ENCODE data around the gene KIAA1217. TPM values are rescaled to one million over a fixed set of nuclear protein-coding genes. Genes with fewer than 3 reads are reported as not detected.

The KIAA1217 gene
- total RNA-seq, 1 donor from 2014 or later: 18.9 TPM

DNA sequence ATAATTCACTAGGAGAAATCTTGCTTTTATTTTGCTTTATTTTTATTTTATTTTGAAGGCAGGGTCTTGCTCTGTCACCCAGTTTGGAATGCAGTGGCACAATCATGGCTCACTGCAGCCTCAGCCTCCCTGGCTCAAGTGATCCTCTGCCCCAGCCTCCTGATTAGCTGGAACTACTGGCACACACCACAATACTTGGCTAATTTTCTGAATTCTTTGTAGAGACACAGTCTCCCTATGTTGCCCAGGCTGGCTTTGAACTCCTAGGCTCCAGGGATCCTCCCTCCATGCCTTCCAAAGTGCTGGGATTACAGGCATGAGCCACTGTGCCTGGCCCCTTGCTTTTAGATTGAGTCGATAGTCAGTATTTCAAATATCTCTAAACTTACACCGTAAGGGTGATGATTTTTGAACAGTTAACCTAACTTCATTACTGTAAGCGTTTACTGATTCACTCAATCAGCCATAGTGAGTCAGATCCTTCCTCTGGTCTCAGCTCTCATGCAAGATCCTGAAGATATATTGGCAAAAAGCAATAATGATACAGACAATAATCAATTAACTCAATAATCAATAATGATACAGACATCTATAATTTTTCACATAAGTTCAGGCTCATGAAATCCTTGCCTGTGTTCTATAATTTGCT is 239.5 kb downstream of the KIAA1217 start:
- H3K27me3 ChIP-seq (ENCODE audit: control insufficient read depth, insufficient read depth, low read length): no peaks in the 10 kb centered on the region
- no peak overlapping the region for H3K4me3 ChIP-seq (ENCODE audit: low read depth, low read length)
- no peak for DNase-seq (ENCODE audit: low read depth)
- no peaks in the 10 kb centered on the region for H3K36me3 ChIP-seq (ENCODE audit: control insufficient read depth, insufficient read depth, low read length)
- TF ChIP-seq CTCF (IDR thresholded peaks at IDR 0.05; ENCODE audit: insufficient read depth, low read length, poor library complexity, severe bottlenecking): no peak

GRCh38 chr10:24449321-24449740 is 240.4 kb downstream of the KIAA1217 start:
- no peak for TF ChIP-seq CTCF (IDR thresholded peaks at IDR 0.05; ENCODE audit: insufficient read depth, low read length, poor library complexity, severe bottlenecking)
- Histone ChIP-seq H3K27me3 (ENCODE audit: control insufficient read depth, insufficient read depth, low read length) (no peaks in the 10 kb centered on the region), H3K36me3 (ENCODE audit: control insufficient read depth, insufficient read depth, low read length) (no peaks in the 10 kb centered on the region), H3K4me3 (ENCODE audit: low read depth, low read length) (no peak overlapping the region)
- DNase-seq (ENCODE audit: low read depth): no peak

- no peak for TF ChIP-seq CTCF (IDR thresholded peaks at IDR 0.05; ENCODE audit: insufficient read depth, low read length, poor library complexity, severe bottlenecking)
- H3K27me3 ChIP-seq (ENCODE audit: control insufficient read depth, insufficient read depth, low read length): no peaks in the 10 kb centered on the region
- no peak overlapping the region for H3K4me3 ChIP-seq (ENCODE audit: low read depth, low read length)
- DNase-seq (ENCODE audit: low read depth): no peak
- H3K36me3 ChIP-seq (ENCODE audit: control insufficient read depth, insufficient read depth, low read length): no peaks in the 10 kb centered on the region
Observed at GRCh38 chr10:24449769-24450310, 240.9 kb downstream of the KIAA1217 start.

GRCh38 chr10:24451325-24451820 is 242.4 kb downstream of the KIAA1217 start:
- Histone ChIP-seq H3K4me3 (ENCODE audit: low read depth, low read length) (no peak overlapping the region), H3K27me3 (ENCODE audit: control insufficient read depth, insufficient read depth, low read length) (no peaks in the 10 kb centered on the region), H3K36me3 (ENCODE audit: control insufficient read depth, insufficient read depth, low read length) (no peaks in the 10 kb centered on the region)
- TF ChIP-seq CTCF (IDR thresholded peaks at IDR 0.05; ENCODE audit: insufficient read depth, low read length, poor library complexity, severe bottlenecking): no peak
- no peak for DNase-seq (ENCODE audit: low read depth)

DNA sequence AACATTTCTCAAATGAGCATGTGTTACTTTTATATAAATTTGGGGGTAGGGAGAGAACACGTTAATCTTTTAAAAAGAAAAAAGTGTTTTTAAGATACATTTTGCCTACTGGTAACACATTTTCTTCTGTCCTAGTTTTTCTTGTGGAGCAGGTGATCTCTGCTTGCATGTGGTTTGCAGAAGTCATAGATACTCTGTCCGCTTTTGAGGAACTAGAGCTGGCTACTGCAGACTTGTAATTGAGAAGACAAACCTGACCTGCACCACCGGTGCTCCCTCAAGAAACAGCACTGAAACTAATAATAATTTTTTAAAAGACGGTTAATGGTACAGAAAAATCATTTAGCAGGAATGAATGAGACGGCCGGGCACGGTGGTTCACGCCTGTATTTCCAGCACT is 243.1 kb downstream of the KIAA1217 start:
- no peak for TF ChIP-seq CTCF (IDR thresholded peaks at IDR 0.05; ENCODE audit: insufficient read depth, low read length, poor library complexity, severe bottlenecking)
- H3K36me3 ChIP-seq (ENCODE audit: control insufficient read depth, insufficient read depth, low read length): no peaks in the 10 kb centered on the region
- DNase-seq (ENCODE audit: low read depth): no peak
- H3K27me3 ChIP-seq (ENCODE audit: control insufficient read depth, insufficient read depth, low read length): no peaks in the 10 kb centered on the region
- H3K4me3 ChIP-seq (ENCODE audit: low read depth, low read length): no peak overlapping the region
